ENCODE data around the gene ZNF341. TPM values are rescaled to one million over a fixed set of nuclear protein-coding genes. Genes with fewer than 3 reads are reported as not detected.
"Not testable (repeated sequence)": the region's sequence is repeated elsewhere in the genome, so short reads cannot be mapped to it uniquely, and the experiment has no call there.

Gene ZNF341
- total RNA-seq, 1 donor from 2014 or later: 2.1 TPM

GRCh38 chr20:33728463-33728862, 3.3 kb upstream of the ZNF341 start:
- no peak for DNase-seq (ENCODE audit: low read depth)

GRCh38 chr20:33729101-33729500, 2.7 kb upstream of the ZNF341 start:
- no peak for DNase-seq (ENCODE audit: low read depth)

GRCh38 chr20:33730946-33731692, 677 bp upstream of the ZNF341 start:
- DNase-seq (ENCODE audit: low read depth): no peak

- DNase-seq (ENCODE audit: low read depth): peak; percentile 34
Measured at GRCh38 chr20:33732166-33732970, 572 bp downstream of the ZNF341 start.

- peak; percentile 89 for DNase-seq (ENCODE audit: low read depth)
Measured at GRCh38 chr20:33733654-33734576, 2.1 kb downstream of the ZNF341 start.

GRCh38 chr20:33736962-33737361, 5.2 kb downstream of the ZNF341 start:
- no peak for DNase-seq (ENCODE audit: low read depth)

GRCh38 chr20:33739493-33739892, 7.7 kb downstream of the ZNF341 start:
- no peak for DNase-seq (ENCODE audit: low read depth)

GRCh38 chr20:33740189-33740588, 8.4 kb downstream of the ZNF341 start:
- DNase-seq (ENCODE audit: low read depth): no peak

- DNase-seq (ENCODE audit: low read depth): no peak
Measured at GRCh38 chr20:33744181-33744580, 12.4 kb downstream of the ZNF341 start.

GRCh38 chr20:33744773-33745385, 13.1 kb downstream of the ZNF341 start:
- no peak for DNase-seq (ENCODE audit: low read depth)

GRCh38 chr20:33746325-33746998, 14.7 kb downstream of the ZNF341 start:
- DNase-seq (ENCODE audit: low read depth): no peak

GRCh38 chr20:33751775-33752174, 20.0 kb downstream of the ZNF341 start:
- DNase-seq (ENCODE audit: low read depth): peak; percentile 30

GRCh38 chr20:33753143-33753542, 21.3 kb downstream of the ZNF341 start:
- no peak for DNase-seq (ENCODE audit: low read depth)

- no peak for DNase-seq (ENCODE audit: low read depth)
Measured at GRCh38 chr20:33753763-33754162, 22.0 kb downstream of the ZNF341 start.

GRCh38 chr20:33755936-33756490, 24.2 kb downstream of the ZNF341 start:
- not testable (repeated sequence) for DNase-seq (ENCODE audit: low read depth)

GRCh38 chr20:33757046-33757445, 25.2 kb downstream of the ZNF341 start:
- no peak for DNase-seq (ENCODE audit: low read depth)

- no peak for DNase-seq (ENCODE audit: low read depth)
Measured at GRCh38 chr20:33757458-33757857, 25.7 kb downstream of the ZNF341 start.

- DNase-seq (ENCODE audit: low read depth): no peak
Measured at GRCh38 chr20:33761698-33762250, 30.0 kb downstream of the ZNF341 start.

GRCh38 chr20:33765099-33765498, 33.3 kb downstream of the ZNF341 start:
- DNase-seq (ENCODE audit: low read depth): no peak

GRCh38 chr20:33765592-33765991, 33.8 kb downstream of the ZNF341 start:
- DNase-seq (ENCODE audit: low read depth): no peak
